Endothelial cell of umbilical vein (primary cell): ENCODE results near the gene DLGAP1. TPM values are rescaled to one million over a fixed set of nuclear protein-coding genes. Genes with fewer than 3 reads are reported as not detected.

Experiments used
- BruUV-seq: library from RNA; stranded (reverse); fragments of 400-500 nt; replicated peaks from 2 replicates; lab custom pipeline; 2021; lab: Mats Ljungman, UMichigan
- CTCF ChIA-PET: fragments of 300-600, 350-600 bp; sonication (Branson Sonifier 250); formaldehyde crosslinking; loops from one replicate; lab custom pipeline; 2021; ENCODE audit warnings: antibody characterized with exemption, inconsistent platforms; lab: Charles Lee
- POLR2A ChIA-PET: fragments of 300-600, 350-600 bp; sonication (Branson Sonifier 250); formaldehyde crosslinking; loops from one replicate; lab custom pipeline; 2021; ENCODE audit warnings: antibody characterized with exemption, inconsistent platforms; lab: Charles Lee
- DNase-seq: peaks from one replicate; pipeline ENCODE4 v3.0.0-alpha.2; 2011; ENCODE audit warnings: low read depth, low spot score
- FAIRE-seq: peaks from 2 replicates; lab custom pipeline; 2011; peaks lifted over from hg19 to GRCh38; lab: Jason Lieb, UNC
- H2AFZ ChIP-seq: 2 replicates; pipeline ENCODE4 v1.6.0; 2012; ENCODE audit warnings: low read depth, low read length, control low read depth, inconsistent platforms
- H3K27ac ChIP-seq: 2 replicates; pipeline ENCODE4 v1.5.1; 2011; ENCODE audit warnings: low read depth, mild to moderate bottlenecking, control low read depth, low read length, moderate library complexity; ENCODE audit not compliant: insufficient read depth
- H3K27me3 ChIP-seq, 2 experiments: 2 replicates each; pipeline versions ENCODE4 v1.6.0 to v1.6.1; 2011; ENCODE audit warnings: low read length in 2 of 2, mixed read lengths in 1 of 2; ENCODE audit not compliant: control insufficient read depth in 2 of 2, insufficient read depth in 2 of 2
- H3K36me3 ChIP-seq, 2 experiments: 2 replicates in 1 of 2; 3 replicates in 1 of 2; pipeline ENCODE4 v1.5.1; 2011; ENCODE audit warnings: low read length in 2 of 2, mild to moderate bottlenecking in 1 of 2, moderate library complexity in 1 of 2; ENCODE audit not compliant: control insufficient read depth in 2 of 2, insufficient read depth in 2 of 2; ENCODE audit errors: extremely low read depth in 1 of 2
- H3K4me1 ChIP-seq: 3 replicates; pipeline ENCODE4 v1.5.1; 2011; ENCODE audit warnings: mild to moderate bottlenecking, low read length; ENCODE audit not compliant: control insufficient read depth, insufficient read depth; ENCODE audit errors: extremely low read depth
- H3K4me2 ChIP-seq: 2 replicates; pipeline ENCODE4 v1.6.1; 2011; ENCODE audit warnings: low read length, control low read depth, mixed read lengths; ENCODE audit not compliant: insufficient read depth
- H3K4me3 ChIP-seq, 3 experiments: fragments of 200-600 bp in 1 of 3; sonication (generic), shearing (Covaris generic) in 1 of 3; replicated peaks in 1 of 3; 2 replicates each; pipeline ENCODE4 v1.5.1; 2011 to 2016; ENCODE audit warnings: control low read depth in 3 of 3, low read length in 3 of 3, mild to moderate bottlenecking in 2 of 3, inconsistent platforms in 1 of 3, low read depth in 1 of 3, moderate library complexity in 1 of 3; ENCODE audit not compliant: insufficient read depth in 1 of 3
- H3K79me2 ChIP-seq: 2 replicates; pipeline ENCODE4 v1.6.0; 2012; ENCODE audit warnings: low read length, inconsistent platforms; ENCODE audit not compliant: control insufficient read depth, insufficient read depth
- H3K9ac ChIP-seq: replicated peaks from 2 replicates; pipeline ENCODE3; 2011; ENCODE audit warnings: low read length, control low read depth; ENCODE audit not compliant: insufficient read depth; ENCODE audit errors: extremely low read depth
- H3K9me1 ChIP-seq: replicated peaks from 3 replicates; pipeline ENCODE4 v1.6.0; 2011; ENCODE audit warnings: mild to moderate bottlenecking, low read length; ENCODE audit not compliant: control insufficient read depth, insufficient read depth; ENCODE audit errors: extremely low read depth
- H3K9me3 ChIP-seq: replicated peaks from 2 replicates; pipeline ENCODE4 v1.5.1; 2012; ENCODE audit warnings: low read length, inconsistent platforms; ENCODE audit not compliant: control insufficient read depth, insufficient read depth
- H4K20me1 ChIP-seq: replicated peaks from 2 replicates; pipeline ENCODE3; 2011; ENCODE audit warnings: mild to moderate bottlenecking, low read length; ENCODE audit not compliant: control insufficient read depth, insufficient read depth; ENCODE audit errors: extremely low read depth
- EZH2 ChIP-seq: IDR thresholded peaks from 2 replicates; pipeline ENCODE4 v1.6.1; 2012; ENCODE audit warnings: borderline replicate concordance, low read depth, mild to moderate bottlenecking, moderate library complexity, low read length, inconsistent platforms; ENCODE audit not compliant: severe bottlenecking
- FOS ChIP-seq: IDR thresholded peaks from 2 replicates; pipeline ENCODE4 v1.6.1; 2011; ENCODE audit warnings: mild to moderate bottlenecking, low read length, moderate library complexity, borderline replicate concordance; ENCODE audit not compliant: insufficient read depth
- GATA2 ChIP-seq: IDR thresholded peaks from 2 replicates; pipeline ENCODE4 v1.7.0; 2011; ENCODE audit warnings: low read depth, mild to moderate bottlenecking, moderate library complexity, mixed read lengths, low read length; ENCODE audit not compliant: insufficient read length, insufficient read depth
- JUN ChIP-seq: IDR thresholded peaks from 2 replicates; pipeline ENCODE4 v1.6.1; 2011; ENCODE audit warnings: borderline replicate concordance, low read depth; ENCODE audit not compliant: insufficient read length, insufficient read depth
- POLR2A ChIP-seq: IDR thresholded peaks from 2 replicates; pipeline ENCODE4 v1.6.1; 2012; ENCODE audit warnings: low read depth, mild to moderate bottlenecking, control low read depth, low read length
- POLR2AphosphoS5 ChIP-seq: IDR thresholded peaks from 2 replicates; pipeline ENCODE4 v1.6.1; 2012; ENCODE audit warnings: low read depth, mild to moderate bottlenecking, control low read depth, low read length, moderate library complexity; ENCODE audit not compliant: insufficient read depth
- dilution Hi-C: fragments of 300-500 bp; cut with MboI; formaldehyde crosslinking; loops from one replicate; pipeline ENCODE4 v1.15.0; 2019; ENCODE audit warnings: low sequenced_read_pairs; ENCODE audit not compliant: extremely low pct_ligation_motif_present
- intact Hi-C: fragments of 100-400 bp; cut with micrococcal nuclease; formaldehyde crosslinking; loops from one replicate; pipeline ENCODE4 v1.10.0; 2022
- polyA plus RNA-seq, 4 experiments: library from polyadenylated mRNA; depleted of rRNA in 3 of 4; stranded (reverse) in 3 of 4; unstranded in 1 of 4; fragments of >200 nt; gene quantifications; 2 replicates each; pipeline versions ENCODE4 v1.2.1 to v1.2.3, GENCODE V29; 2011 to 2012; ENCODE audit warnings: missing spikeins in 1 of 4
- total RNA-seq: library from RNA; stranded (reverse); gene quantifications from 2 replicates; pipeline ENCODE4 v1.2.3, GENCODE V29; 2021
- TF ChIP-seq, protein P1 (sequence below), 2 donors: IDR thresholded peaks; 1 replicate in 1 of 2; 2 replicates in 1 of 2; pipeline ENCODE4 v1.5.1; 2011; ENCODE audit warnings: low read length in 2 of 2, mild to moderate bottlenecking in 2 of 2, moderate library complexity in 2 of 2, control low read depth in 1 of 2, inconsistent platforms in 1 of 2, low read depth in 1 of 2; ENCODE audit not compliant: insufficient read depth in 1 of 2; ENCODE audit errors: extremely low read depth in 1 of 2
- TF ChIP-seq, protein P2 (sequence below): IDR thresholded peaks from 2 replicates; pipeline ENCODE4 v1.6.1; 2011; ENCODE audit not compliant: insufficient read depth, insufficient read length

DLGAP1 gene
- total and polyA plus RNA-seq, 2 donors (not counting 3 experiments of a cell fraction or from before 2014, with no cell fraction given): 0.04 TPM; not detected in 1

DNA sequence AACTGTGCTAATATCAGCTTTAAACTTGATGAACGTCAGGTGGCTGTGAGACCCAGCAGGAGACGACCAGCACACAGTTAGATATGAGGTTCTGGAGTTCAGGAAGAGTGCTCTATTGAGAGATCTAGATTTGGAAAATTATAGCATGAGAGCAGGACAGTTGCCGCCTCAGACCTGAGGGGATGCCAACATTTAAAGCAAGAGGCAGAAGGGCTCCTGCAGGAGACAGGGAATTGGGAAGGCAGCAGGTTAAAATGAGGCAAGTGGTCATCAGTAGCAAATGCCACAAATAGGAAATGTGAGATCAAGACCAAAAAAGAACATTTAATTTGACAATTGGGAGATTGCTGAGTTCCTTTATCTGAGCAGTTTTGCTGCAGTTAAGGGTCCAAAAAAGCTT, 533.3 kb downstream of the DLGAP1 start:
- ChIA-PET CTCF (interaction anchor here (0.6 to 1.4 kb wide), 2 partner anchors 11 to 640 kb away, joined by 3 to 4 read pairs; no protein-coding TSS in a partner anchor), POLR2A (no interaction called here)
- no peaks in the 10 kb centered on the region for H3K4me1 ChIP-seq
- TF ChIP-seq, protein P1, sequence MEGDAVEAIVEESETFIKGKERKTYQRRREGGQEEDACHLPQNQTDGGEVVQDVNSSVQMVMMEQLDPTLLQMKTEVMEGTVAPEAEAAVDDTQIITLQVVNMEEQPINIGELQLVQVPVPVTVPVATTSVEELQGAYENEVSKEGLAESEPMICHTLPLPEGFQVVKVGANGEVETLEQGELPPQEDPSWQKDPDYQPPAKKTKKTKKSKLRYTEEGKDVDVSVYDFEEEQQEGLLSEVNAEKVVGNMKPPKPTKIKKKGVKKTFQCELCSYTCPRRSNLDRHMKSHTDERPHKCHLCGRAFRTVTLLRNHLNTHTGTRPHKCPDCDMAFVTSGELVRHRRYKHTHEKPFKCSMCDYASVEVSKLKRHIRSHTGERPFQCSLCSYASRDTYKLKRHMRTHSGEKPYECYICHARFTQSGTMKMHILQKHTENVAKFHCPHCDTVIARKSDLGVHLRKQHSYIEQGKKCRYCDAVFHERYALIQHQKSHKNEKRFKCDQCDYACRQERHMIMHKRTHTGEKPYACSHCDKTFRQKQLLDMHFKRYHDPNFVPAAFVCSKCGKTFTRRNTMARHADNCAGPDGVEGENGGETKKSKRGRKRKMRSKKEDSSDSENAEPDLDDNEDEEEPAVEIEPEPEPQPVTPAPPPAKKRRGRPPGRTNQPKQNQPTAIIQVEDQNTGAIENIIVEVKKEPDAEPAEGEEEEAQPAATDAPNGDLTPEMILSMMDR (IDR thresholded peaks at IDR 0.05; ENCODE audit: extremely low read depth in 1 of 2, insufficient read depth in 1 of 2, low read depth in 1 of 2, low read length in 2 of 2): no peak
- TF ChIP-seq JUN (no peak), GATA2 (no peak), POLR2A (no peak), EZH2 (no peak), POLR2AphosphoS5 (no peak), FOS (no peak)
- TF ChIP-seq, protein P2, sequence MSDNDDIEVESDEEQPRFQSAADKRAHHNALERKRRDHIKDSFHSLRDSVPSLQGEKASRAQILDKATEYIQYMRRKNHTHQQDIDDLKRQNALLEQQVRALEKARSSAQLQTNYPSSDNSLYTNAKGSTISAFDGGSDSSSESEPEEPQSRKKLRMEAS: no peak
- no peak overlapping the region for H3K4me3 ChIP-seq
- dilution Hi-C loops (no loop called here), intact Hi-C loops (no loop called here)
- no peak overlapping the region for H3K4me2 ChIP-seq
- H3K9me1 ChIP-seq: no peaks in the 10 kb centered on the region
- no peak overlapping the region for H3K27ac ChIP-seq
- H4K20me1 ChIP-seq: no peaks in the 10 kb centered on the region
- no peak for DNase-seq
- no TSS peak for BruUV-seq
- no peak for FAIRE-seq
- peaks cover 0 to 2% of the 10 kb centered on the region in 2 experiments for H3K27me3 ChIP-seq
- no peak overlapping the region for H3K9ac ChIP-seq
- H2AFZ ChIP-seq: no peak overlapping the region
- no peaks in the 10 kb centered on the region for H3K36me3 ChIP-seq
- H3K79me2 ChIP-seq: no peaks in the 10 kb centered on the region
- H3K9me3 ChIP-seq: no peaks in the 10 kb centered on the region
